Natural killer cell (primary cell): ENCODE results near the gene FHIT. TPM values are rescaled to one million over a fixed set of nuclear protein-coding genes. Genes with fewer than 3 reads are reported as not detected.

Experiments used
- ATAC-seq, 3 donors: fragments of 150-1000 bp in 2 of 3; fragments of 200-7000 bp in 1 of 3; cut with Tn5 transposase; 1 replicate in 1 of 3; 2 replicates in 2 of 3; pipeline ENCODE4 v1.10.0; 2021; ENCODE audit warnings: mild to moderate bottlenecking in 2 of 3, moderate library complexity in 2 of 3
- DNase-seq, 2 donors: peaks; one replicate each; pipeline versions ENCODE4 v3.0.0 to v3.0.0-alpha.2; 2013 to 2021; ENCODE audit warnings: mixed read lengths in 1 of 2
- H3K27ac ChIP-seq: one replicate; pipeline ENCODE4 v1.5.1; 2013; ENCODE audit warnings: mild to moderate bottlenecking, low read length
- H3K27me3 ChIP-seq: one replicate; pipeline ENCODE4 v1.6.1; 2013; ENCODE audit warnings: low read length; ENCODE audit not compliant: control insufficient read depth, insufficient read depth
- H3K36me3 ChIP-seq: one replicate; pipeline ENCODE4 v1.6.1; 2013; ENCODE audit warnings: low read length; ENCODE audit not compliant: control insufficient read depth, insufficient read depth
- H3K4me1 ChIP-seq: one replicate; pipeline ENCODE4 v1.6.1; 2013; ENCODE audit warnings: low read length; ENCODE audit not compliant: control insufficient read depth, insufficient read depth
- H3K4me3 ChIP-seq: one replicate; pipeline ENCODE4 v1.5.1; 2013; ENCODE audit warnings: low read length
- H3K9me3 ChIP-seq: one replicate; pipeline ENCODE4 v1.6.1; 2013; ENCODE audit warnings: low read length; ENCODE audit not compliant: control insufficient read depth, insufficient read depth
- H3K27ac Mint-ChIP-seq, 2 donors: one replicate each; pipeline ENCODE4 v1.8.0; 2022; ENCODE audit warnings: mild to moderate bottlenecking in 2 of 2, mixed read lengths in 2 of 2, moderate library complexity in 1 of 2
- H3K27me3 Mint-ChIP-seq, 2 donors: one replicate each; pipeline ENCODE4 v1.8.0; 2022; ENCODE audit warnings: low read depth in 2 of 2, mixed read lengths in 2 of 2
- H3K36me3 Mint-ChIP-seq: one replicate; pipeline ENCODE4 v1.8.0; 2022; ENCODE audit warnings: mixed read lengths
- H3K4me1 Mint-ChIP-seq, 2 donors: one replicate each; pipeline ENCODE4 v1.8.0; 2022; ENCODE audit warnings: mixed read lengths in 2 of 2
- H3K4me3 Mint-ChIP-seq: one replicate; pipeline ENCODE4 v1.8.0; 2022; ENCODE audit warnings: mild to moderate bottlenecking, moderate library complexity, mixed read lengths
- H3K9me3 Mint-ChIP-seq, 2 donors: one replicate each; pipeline ENCODE4 v1.8.0; 2022; ENCODE audit warnings: mixed read lengths in 2 of 2
- WGBS: methylation state at CpG from one replicate; pipeline ENCODE4 v1.1.7; 2013; ENCODE audit warnings: missing lambda C conversion rate; ENCODE audit not compliant: insufficient coverage; 5-methylcytosine and 5-hydroxymethylcytosine counted together
- intact Hi-C: fragments of 100-400 bp; cut with micrococcal nuclease; formaldehyde crosslinking; loops from one replicate; pipeline ENCODE4 v1.14.2; 2022
- total RNA-seq, 4 donors: library from RNA; stranded (reverse); fragments of 120-200 nt in 1 of 4; gene quantifications; one replicate each; pipeline versions ENCODE4 v1.2.3 to v1.2.4, GENCODE V29; 2013 to 2022
- TF ChIP-seq, protein P1 (sequence below): fragments of 200-600 bp; IDR thresholded peaks from one replicate; pipeline ENCODE4 v1.8.0; 2022; ENCODE audit warnings: antibody characterized with exemption

FHIT gene
- total RNA-seq, 3 donors from 2014 or later (not counting 1 experiment from before 2014, with no cell fraction given): 2.7 to 6.1 (median 3.3) TPM

DNA sequence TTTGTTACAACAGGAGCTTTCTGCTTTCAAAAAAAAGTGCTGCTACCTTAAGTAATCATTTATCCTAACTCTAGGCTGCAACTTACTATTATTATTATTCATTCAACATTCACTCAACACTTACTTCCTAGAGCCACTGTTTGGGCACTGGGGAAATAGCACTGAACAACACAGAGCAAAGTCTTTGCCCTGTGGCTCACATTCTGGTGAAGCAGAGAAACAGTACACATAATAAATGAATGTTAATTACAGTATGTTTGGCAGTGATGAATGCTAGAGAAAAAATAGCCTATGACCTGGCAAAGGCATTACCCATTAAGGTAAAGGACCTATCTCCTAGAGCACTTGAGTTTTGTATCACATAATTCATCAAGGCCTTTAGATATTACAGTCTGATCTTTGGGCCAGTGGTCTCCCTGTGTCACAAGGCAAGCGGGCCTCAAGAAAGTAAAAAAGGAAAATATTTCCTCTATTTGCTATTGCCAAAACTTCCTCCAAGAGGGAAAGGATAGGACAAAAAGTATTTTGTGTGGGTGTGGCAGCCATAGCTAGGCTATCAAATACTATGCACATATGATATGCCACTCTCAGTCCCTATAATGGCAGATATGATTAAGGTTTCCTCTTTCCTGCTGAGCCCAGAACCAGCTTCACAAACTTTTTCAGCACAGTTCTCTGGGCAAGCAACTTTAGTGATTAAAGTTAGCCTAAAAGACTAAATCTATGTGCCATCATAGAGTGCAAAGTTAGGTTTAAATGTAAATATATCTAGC, 142.8 kb downstream of the FHIT start:
- Histone ChIP-seq H3K4me1 (no peaks in the 10 kb centered on the region), H3K9me3 (no peaks in the 10 kb centered on the region), H3K27me3 (no peaks in the 10 kb centered on the region), H3K27ac (no peak overlapping the region), H3K4me3 (no peak overlapping the region), H3K36me3 (no peaks in the 10 kb centered on the region)
- Mint-ChIP-seq H3K27me3 (no peaks in the 10 kb centered on the region), H3K4me3 (no peak overlapping the region), H3K27ac (no peak overlapping the region), H3K9me3 (peaks cover 0 to 6% of the 10 kb centered on the region in 2 donors), H3K36me3 (no peaks in the 10 kb centered on the region), H3K4me1 (peaks cover 7 to 8% of the 10 kb centered on the region in 2 donors)
- TF ChIP-seq, protein P1, sequence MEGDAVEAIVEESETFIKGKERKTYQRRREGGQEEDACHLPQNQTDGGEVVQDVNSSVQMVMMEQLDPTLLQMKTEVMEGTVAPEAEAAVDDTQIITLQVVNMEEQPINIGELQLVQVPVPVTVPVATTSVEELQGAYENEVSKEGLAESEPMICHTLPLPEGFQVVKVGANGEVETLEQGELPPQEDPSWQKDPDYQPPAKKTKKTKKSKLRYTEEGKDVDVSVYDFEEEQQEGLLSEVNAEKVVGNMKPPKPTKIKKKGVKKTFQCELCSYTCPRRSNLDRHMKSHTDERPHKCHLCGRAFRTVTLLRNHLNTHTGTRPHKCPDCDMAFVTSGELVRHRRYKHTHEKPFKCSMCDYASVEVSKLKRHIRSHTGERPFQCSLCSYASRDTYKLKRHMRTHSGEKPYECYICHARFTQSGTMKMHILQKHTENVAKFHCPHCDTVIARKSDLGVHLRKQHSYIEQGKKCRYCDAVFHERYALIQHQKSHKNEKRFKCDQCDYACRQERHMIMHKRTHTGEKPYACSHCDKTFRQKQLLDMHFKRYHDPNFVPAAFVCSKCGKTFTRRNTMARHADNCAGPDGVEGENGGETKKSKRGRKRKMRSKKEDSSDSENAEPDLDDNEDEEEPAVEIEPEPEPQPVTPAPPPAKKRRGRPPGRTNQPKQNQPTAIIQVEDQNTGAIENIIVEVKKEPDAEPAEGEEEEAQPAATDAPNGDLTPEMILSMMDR: no peak
- WGBS: no CpG with 5 or more reads among the region's 1 CpG
- no peak for DNase-seq
- intact Hi-C loops: no loop called here
- ATAC-seq: no peak

DNA sequence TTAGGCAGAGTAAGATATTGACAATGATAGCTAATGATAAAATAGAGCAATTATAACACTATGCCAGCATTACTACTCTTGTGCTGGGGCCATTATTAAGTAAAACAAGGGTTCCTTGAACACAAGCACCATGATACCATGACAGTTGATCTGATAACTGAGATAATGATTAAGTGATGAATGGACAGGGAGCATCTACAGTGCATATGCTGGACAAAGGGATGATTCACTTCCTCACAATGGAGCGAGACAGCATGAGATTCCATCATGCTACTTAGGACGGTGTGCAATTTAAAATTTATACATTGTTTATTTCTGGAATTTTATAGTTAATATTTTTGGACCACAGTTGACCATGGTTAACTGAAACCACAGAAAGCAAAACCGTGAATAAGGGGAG, 156.6 kb downstream of the FHIT start:
- no peaks in the 10 kb centered on the region for H3K4me1 Mint-ChIP-seq

DNA sequence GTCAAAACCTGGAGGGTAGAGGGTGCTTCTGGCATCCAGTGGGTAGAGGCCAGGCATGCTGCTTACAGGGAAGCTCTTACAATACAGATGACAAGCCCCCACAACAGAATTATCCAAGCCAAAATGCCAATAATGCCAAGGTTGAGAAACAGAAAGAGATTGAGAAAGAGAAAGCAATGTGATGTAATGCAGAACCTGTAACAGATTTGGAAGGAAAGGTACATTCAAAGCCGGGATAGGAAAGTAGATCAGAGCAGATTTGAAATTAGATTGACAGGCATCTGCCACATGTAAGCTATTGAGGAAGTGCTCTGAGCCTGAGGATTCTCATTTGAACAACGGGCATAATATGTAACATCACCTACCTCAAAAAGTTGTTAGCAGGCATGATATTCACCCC, 157.9 kb downstream of the FHIT start:
- no peaks in the 10 kb centered on the region for H3K36me3 ChIP-seq
- H3K27ac ChIP-seq: no peak overlapping the region
- no peaks in the 10 kb centered on the region for H3K27me3 ChIP-seq
- H3K4me3 ChIP-seq: no peak overlapping the region
- DNase-seq (no peak), ATAC-seq (no peak)
- intact Hi-C loops: no loop called here
- 90% methylated on average over 2 of the region's 2 CpGs for WGBS
- no peak overlapping the region for H3K27ac Mint-ChIP-seq
- TF ChIP-seq, protein P1: no peak
- no peaks in the 10 kb centered on the region for H3K27me3 Mint-ChIP-seq
- H3K4me1 Mint-ChIP-seq: no peaks in the 10 kb centered on the region
- H3K36me3 Mint-ChIP-seq: no peaks in the 10 kb centered on the region
- no peaks in the 10 kb centered on the region for H3K9me3 ChIP-seq
- H3K4me3 Mint-ChIP-seq: no peak overlapping the region
- H3K4me1 ChIP-seq: no peaks in the 10 kb centered on the region
- H3K9me3 Mint-ChIP-seq: no peaks in the 10 kb centered on the region

More for the DNA sequence above, 156.6 kb downstream of the FHIT start:
- DNase-seq: no peak
- no peak for ATAC-seq
- no peaks in the 10 kb centered on the region for H3K9me3 Mint-ChIP-seq
- Histone ChIP-seq H3K27ac (no peak overlapping the region), H3K4me3 (no peak overlapping the region), H3K27me3 (no peaks in the 10 kb centered on the region), H3K36me3 (no peaks in the 10 kb centered on the region), H3K4me1 (no peaks in the 10 kb centered on the region), H3K9me3 (no peaks in the 10 kb centered on the region)
- no peaks in the 10 kb centered on the region for H3K36me3 Mint-ChIP-seq
- no peak overlapping the region for H3K27ac Mint-ChIP-seq
- no peaks in the 10 kb centered on the region for H3K27me3 Mint-ChIP-seq
- H3K4me3 Mint-ChIP-seq: no peak overlapping the region
- WGBS: 90% methylated on average over 3 of the region's 3 CpGs
- intact Hi-C loops: no loop called here
- TF ChIP-seq, protein P1: no peak

DNA sequence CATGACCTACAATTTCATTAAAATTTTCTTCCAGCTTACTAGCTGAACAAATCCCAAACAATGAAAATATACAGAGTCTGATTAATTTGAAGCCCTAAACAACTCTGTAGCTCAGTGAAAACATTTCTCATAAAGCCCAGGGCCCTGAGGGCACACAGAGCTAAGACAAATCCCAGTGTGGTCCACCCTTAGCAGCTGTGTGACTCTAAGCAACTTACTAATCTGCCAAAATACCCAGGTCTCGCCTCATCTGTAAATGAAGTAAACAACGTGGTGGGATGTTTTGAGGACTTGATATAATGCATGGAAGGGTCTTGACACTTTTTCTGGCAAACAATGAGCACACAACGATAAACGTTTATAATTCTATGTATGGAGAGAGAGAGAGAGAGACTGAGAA, 158.4 kb downstream of the FHIT start:
- Mint-ChIP-seq H3K27ac (no peak overlapping the region), H3K9me3 (no peaks in the 10 kb centered on the region), H3K4me3 (no peak overlapping the region), H3K36me3 (no peaks in the 10 kb centered on the region), H3K4me1 (no peaks in the 10 kb centered on the region), H3K27me3 (no peaks in the 10 kb centered on the region)
- DNase-seq (no peak), ATAC-seq (no peak)
- no peaks in the 10 kb centered on the region for H3K27me3 ChIP-seq
- intact Hi-C loops: no loop called here
- WGBS: 77% methylated on average over 4 of the region's 4 CpGs
- H3K9me3 ChIP-seq: no peaks in the 10 kb centered on the region
- no peak overlapping the region for H3K27ac ChIP-seq
- H3K4me1 ChIP-seq: no peaks in the 10 kb centered on the region
- no peaks in the 10 kb centered on the region for H3K36me3 ChIP-seq
- TF ChIP-seq, protein P1: no peak
- no peak overlapping the region for H3K4me3 ChIP-seq
